ENCODE data around the gene RPRD1B. TPM values are rescaled to one million over a fixed set of nuclear protein-coding genes. Genes with fewer than 3 reads are reported as not detected.

The RPRD1B gene
- total and polyA plus RNA-seq, 2 of the 4 experiments (the other 2 are of a cell fraction) = 8.4 to 9.9 TPM

GRCh38 chr20:38094373-38094891 lies 60.9 kb downstream of the RPRD1B start:
- H3K4me1 ChIP-seq (ENCODE audit: control insufficient read depth, insufficient read depth, low read length) = peaks cover 16% of the 10 kb centered on the region
- H2BK20ac ChIP-seq (ENCODE audit: low read depth, low read length) = peak overlapping the region; percentile 86
- intact Hi-C loops (cut with micrococcal nuclease) = no loop called here
- in situ Hi-C loops (cut with MboI; ENCODE audit: low sequenced_read_pairs) = no loop called here
- H3K14ac ChIP-seq (replicated peaks; ENCODE audit: low read depth, low read length) = peak overlapping the region; percentile 73
- peak overlapping the region; percentile 54 for H3K27ac ChIP-seq (ENCODE audit: insufficient read depth, low read length)
- no peaks in the 10 kb centered on the region for H3K9me3 ChIP-seq (ENCODE audit: control insufficient read depth, insufficient read depth, low read length)
- WGBS, 2 experiments (ENCODE audit: extremely low coverage in 2 of 2, insufficient read length in 1 of 2) = no CpG with 5 or more reads among the region's 1 CpG
- H2AFZ ChIP-seq (replicated peaks; ENCODE audit: low read length, poor library complexity) = peak overlapping the region; percentile 5
- ChIA-PET CTCF (interaction anchor here (1.2 kb wide), 1 partner anchor 20 kb away, joined by 4 read pairs; no protein-coding TSS in a partner anchor), POLR2A (ENCODE audit: unreplicated experiment) (no interaction called here)
- no peak overlapping the region for H3K9ac ChIP-seq (ENCODE audit: low read depth, low read length)
- peaks cover 22% of the 10 kb centered on the region for H3K9me1 ChIP-seq (ENCODE audit: insufficient read depth, low read length)
- peak overlapping the region; percentile 81 for H3K18ac ChIP-seq (ENCODE audit: low read depth, low read length)
- H4K20me1 ChIP-seq (ENCODE audit: insufficient read depth, low read length) = no peaks in the 10 kb centered on the region
- dilution Hi-C loops (cut with HindIII; ENCODE audit: low sequenced_read_pairs, unreplicated experiment) = no loop called here
- H3K4ac ChIP-seq (ENCODE audit: low read depth, low read length) = peak overlapping the region; percentile 86
- H2BK5ac ChIP-seq (ENCODE audit: low read depth, low read length, poor library complexity, severe bottlenecking) = peak overlapping the region; percentile 68
- H4K5ac ChIP-seq (ENCODE audit: low read depth, low read length) = peak overlapping the region; percentile 25
- H3K27me3 ChIP-seq (ENCODE audit: control insufficient read depth, insufficient read depth, low read length) = no peaks in the 10 kb centered on the region
- peak overlapping the region; percentile 87 for H2AK9ac ChIP-seq (replicated peaks; ENCODE audit: low read depth, low read length, poor library complexity)
- peaks cover 7 to 36% of the 10 kb centered on the region in 2 experiments for H3K79me1 ChIP-seq (ENCODE audit: low read depth in 1 of 2, low read length in 2 of 2)
- BruUV-seq (replicated peaks) = no TSS peak
- H3K4me3 ChIP-seq (ENCODE audit: insufficient read depth, low read depth, low read length) = no peak overlapping the region
- peak overlapping the region; percentile 46 to 85 for H4K8ac ChIP-seq (ENCODE audit: low read depth in 2 of 2, low read length in 2 of 2)
- H3K23ac ChIP-seq (ENCODE audit: low read depth, low read length) = peak overlapping the region; percentile 77; the same call in 1 of the 2 replicates
- peak overlapping the region; percentile 13; the same call in 1 of the 2 replicates for H3K56ac ChIP-seq (ENCODE audit: extremely low read depth, insufficient read depth, low read length)
- ATAC-seq (ENCODE audit: low read depth) (peak; percentile 59), DNase-seq (peak; percentile 85)
- H2BK120ac ChIP-seq (ENCODE audit: low read depth, low read length) = peak overlapping the region; percentile 75
- peak overlapping the region; percentile 91 for H2BK15ac ChIP-seq (ENCODE audit: low read depth, low read length)
- peak overlapping the region; percentile 86; the same call in 1 of the 2 replicates for H4K91ac ChIP-seq (ENCODE audit: insufficient read depth, low read depth, low read length)
- H2AK5ac ChIP-seq (ENCODE audit: low read depth, low read length) = peak overlapping the region; percentile 54
- TF ChIP-seq CEBPB (IDR thresholded peaks at IDR 0.05; ENCODE audit: low read depth, low read length) (peak; percentile 97), BHLHE40 (IDR thresholded peaks at IDR 0.05; ENCODE audit: low read depth, low read length) (0 out of 2 replicates have a peak, but pooled peaks have one; percentile 15), POLR2A (IDR thresholded peaks at IDR 0.05; ENCODE audit: low read depth, low read length) (no peak), FOS (IDR thresholded peaks at IDR 0.05; ENCODE audit: low read depth, low read length) (peak; percentile 24; the same call in 1 of the 2 replicates)
- peaks cover 13% of the 10 kb centered on the region for H3K36me3 ChIP-seq (ENCODE audit: control insufficient read depth, insufficient read depth, low read length)
- no peak overlapping the region for H3K4me2 ChIP-seq (ENCODE audit: low read depth, low read length)

Measured in IMR-90 (cell line).